HCT116 (cell line): ENCODE measurements around the gene VPS45. TPM values are rescaled to one million over a fixed set of nuclear protein-coding genes. Genes with fewer than 3 reads are reported as not detected.

Source experiments
- ATAC-seq: fragments of 200-7000 bp; cut with Tn5 transposase; 2 replicates; pipeline ENCODE4 v1.9.1; 2020; ENCODE audit warnings: mild to moderate bottlenecking, moderate library complexity
- BruUV-seq: library from RNA; stranded (reverse); fragments of 400-500 nt; replicated peaks from 2 replicates; lab custom pipeline; 2021; lab: Mats Ljungman, UMichigan
- CTCF ChIA-PET: fragments of 300-600 bp; sonication (Branson Sonifier 250); formaldehyde crosslinking; loops from one replicate; lab custom pipeline; 2021; ENCODE audit warnings: antibody characterized with exemption; lab: Charles Lee
- POLR2A ChIA-PET: fragments of 300-600, 350-600 bp; sonication (Branson Sonifier 250); formaldehyde crosslinking; loops from one replicate; lab custom pipeline; 2021; ENCODE audit warnings: antibody characterized with exemption; lab: Charles Lee
- RAD21 ChIA-PET, 2 experiments: fragments of 300-600 bp; sonication (Branson Sonifier 250); formaldehyde crosslinking; loops; one replicate each; lab custom pipeline; 2023; ENCODE audit warnings: low total read pairs in 2 of 2; ENCODE audit not compliant: uncharacterized antibody in 2 of 2, unreplicated experiment in 2 of 2, low non-redundant PET in 1 of 2; lab: Charles Lee
- DNase-seq: peaks from one replicate; pipeline ENCODE4 v3.0.0-alpha.2; 2010; ENCODE audit warnings: low read depth, low spot score
- H2AFZ ChIP-seq: fragments of 200-600 bp; shearing (Covaris generic), sonication (generic); 2 replicates; pipeline ENCODE4 v1.6.1; 2017; ENCODE audit warnings: low read depth, mixed run types, mixed read lengths, antibody characterized with exemption, low read length; ENCODE audit not compliant: poor library complexity, severe bottlenecking
- H3K27ac ChIP-seq: 2 replicates; pipeline ENCODE4 v1.5.1; 2012; ENCODE audit warnings: low read depth, low read length
- H3K27me3 ChIP-seq: fragments of 200-600 bp; sonication (generic); 2 replicates; pipeline ENCODE4 v1.6.1; 2016; ENCODE audit warnings: mixed run types, low read length, mixed read lengths; ENCODE audit not compliant: insufficient read depth
- H3K36me3 ChIP-seq, 2 experiments: fragments of 200-500 bp in 1 of 2; fragments of 200-600 bp in 1 of 2; sonication (Bioruptor generic) in 1 of 2; sonication (generic) in 1 of 2; 2 replicates each; pipeline versions ENCODE4 v1.5.1 to v1.6.1; 2014 to 2016; ENCODE audit warnings: low read length in 2 of 2, inconsistent platforms in 1 of 2, mixed read lengths in 1 of 2, mixed run types in 1 of 2; ENCODE audit not compliant: insufficient read depth in 2 of 2, control insufficient read depth in 1 of 2
- H3K4me1 ChIP-seq, 2 experiments: fragments of 200-600 bp in 1 of 2; sonication (generic) in 1 of 2; 2 replicates each; pipeline versions ENCODE4 v1.5.1 to v1.6.1; 2012 to 2017; ENCODE audit warnings: low read length in 2 of 2, inconsistent platforms in 1 of 2, mild to moderate bottlenecking in 1 of 2, mixed read lengths in 1 of 2, mixed run types in 1 of 2, moderate library complexity in 1 of 2; ENCODE audit not compliant: insufficient read depth in 2 of 2, control insufficient read depth in 1 of 2
- H3K4me2 ChIP-seq: fragments of 200-600 bp; sonication (generic); 2 replicates; pipeline ENCODE4 v1.6.1; 2017; ENCODE audit warnings: mixed run types, low read length, mixed read lengths
- H3K4me3 ChIP-seq, 2 experiments: fragments of 200-600 bp in 1 of 2; sonication (generic) in 1 of 2; replicated peaks in 1 of 2; 2 replicates each; pipeline ENCODE4 v1.5.1; 2011 to 2016; ENCODE audit warnings: low read length in 2 of 2, control low read depth in 1 of 2, low read depth in 1 of 2, mild to moderate bottlenecking in 1 of 2, mixed read lengths in 1 of 2, mixed run types in 1 of 2
- H3K79me2 ChIP-seq: fragments of 200-600 bp; sonication (generic); 2 replicates; pipeline ENCODE4 v1.6.1; 2017; ENCODE audit warnings: mild to moderate bottlenecking, mixed run types, low read length, moderate library complexity, mixed read lengths; ENCODE audit not compliant: insufficient read depth
- H3K9ac ChIP-seq: fragments of 200-600 bp; sonication (generic); 2 replicates; pipeline ENCODE4 v1.6.1; 2016; ENCODE audit warnings: low read length, mixed read lengths
- H3K9me2 ChIP-seq: fragments of 200-600 bp; sonication (generic), shearing (Covaris generic); 2 replicates; pipeline ENCODE4 v1.6.1; 2017; ENCODE audit warnings: mixed run types, mild to moderate bottlenecking, moderate library complexity; ENCODE audit not compliant: insufficient read depth
- H3K9me3 ChIP-seq, 2 experiments: fragments of 200-500 bp in 1 of 2; fragments of 200-600 bp in 1 of 2; sonication (Bioruptor generic) in 1 of 2; sonication (generic) in 1 of 2; 2 replicates each; pipeline ENCODE4 v1.6.1; 2014 to 2017; ENCODE audit warnings: low read length in 2 of 2, mixed read lengths in 2 of 2, inconsistent platforms in 1 of 2, low read depth in 1 of 2, mild to moderate bottlenecking in 1 of 2, mixed run types in 1 of 2, moderate library complexity in 1 of 2; ENCODE audit not compliant: control insufficient read depth in 1 of 2, insufficient read depth in 1 of 2
- H4K20me1 ChIP-seq: fragments of 200-600 bp; sonication (generic), shearing (Covaris generic); 2 replicates; pipeline ENCODE4 v1.6.1; 2017; ENCODE audit warnings: mixed run types, mild to moderate bottlenecking, moderate library complexity; ENCODE audit not compliant: insufficient read depth
- EGR1 ChIP-seq: IDR thresholded peaks from 2 replicates; pipeline ENCODE4 v1.6.1; 2012; ENCODE audit warnings: low read depth
- EZH2 ChIP-seq: fragments of 200-600 bp; sonication (generic); IDR thresholded peaks from 2 replicates; pipeline ENCODE4 v1.6.1; 2017; ENCODE audit warnings: antibody characterized with exemption, mixed run types
- EZH2phosphoT487 ChIP-seq: fragments of 200-600 bp; IDR thresholded peaks from 2 replicates; pipeline ENCODE4 v1.6.1; 2018; ENCODE audit warnings: antibody characterized with exemption, borderline replicate concordance
- MAX ChIP-seq: IDR thresholded peaks from 2 replicates; pipeline ENCODE4 v1.6.1; 2012
- REST ChIP-seq: IDR thresholded peaks from 2 replicates; pipeline ENCODE4 v1.6.1; 2012; ENCODE audit warnings: low read depth
- SIN3A ChIP-seq: IDR thresholded peaks from 2 replicates; pipeline ENCODE4 v1.6.1; 2012; ENCODE audit warnings: low read depth
- TCF7L2 ChIP-seq: IDR thresholded peaks from 2 replicates; pipeline ENCODE4 v1.7.0; 2011; ENCODE audit warnings: borderline replicate concordance, inconsistent platforms; ENCODE audit not compliant: insufficient read depth, insufficient read length; ENCODE audit errors: extremely low read depth
- intact Hi-C: fragments of 100-400 bp; cut with micrococcal nuclease; formaldehyde crosslinking; loops from 2 replicates; pipeline ENCODE4 v1.10.0; 2022
- total RNA-seq: library from RNA; stranded (reverse); gene quantifications from one replicate; pipeline ENCODE4 v1.2.1, GENCODE V29; 2021; ENCODE audit not compliant: unreplicated experiment

The VPS45 gene
- total RNA-seq, 1 experiment from 2014 or later, result 28.1 TPM

GRCh38 chr1:150126811-150127210 is 59.2 kb downstream of the VPS45 start:
- Histone ChIP-seq H3K27me3 (no peaks in the 10 kb centered on the region), H4K20me1 (no peaks in the 10 kb centered on the region), H3K9me2 (no peaks in the 10 kb centered on the region), H3K4me2 (no peak overlapping the region), H3K9me3 (no peaks in the 10 kb centered on the region), H3K27ac (no peak overlapping the region), H3K4me1 (peaks cover 11 to 17% of the 10 kb centered on the region in 2 experiments), H3K4me3 (no peak overlapping the region), H3K36me3 (no peaks in the 10 kb centered on the region), H3K79me2 (no peaks in the 10 kb centered on the region), H3K9ac (no peak overlapping the region), H2AFZ (no peak overlapping the region)
- BruUV-seq, result no TSS peak
- no peak for DNase-seq
- ATAC-seq, result no peak
- intact Hi-C loops, result no loop called here
- CTCF ChIA-PET, result interaction anchor here (2.7 kb wide), 1 partner anchor 60 kb away, joined by 6 read pairs; no protein-coding TSS in a partner anchor
- no peak for TF ChIP-seq REST
- no peak for TF ChIP-seq EGR1
- TF ChIP-seq SIN3A, result no peak
- no peak for TF ChIP-seq EZH2
- no peak for TF ChIP-seq TCF7L2
- TF ChIP-seq EZH2phosphoT487, result no peak
- no peak for TF ChIP-seq MAX
- RAD21 ChIA-PET, result no interaction called here
- POLR2A ChIA-PET, result no interaction called here
